ENCODE data around the gene JARID2. TPM values are rescaled to one million over a fixed set of nuclear protein-coding genes. Genes with fewer than 3 reads are reported as not detected.
A peak's percentile ranks its signal among the peaks of the same experiment; 100 is the strongest.

JARID2 gene
- total and polyA plus RNA-seq, 2 of the 13 experiments (the other 11 are each of a cell fraction or from before 2014, with no cell fraction given) = 7.5 to 10.3 TPM

- no peak for TF ChIP-seq ZNF318 (CRISPR knock-in tag; IDR thresholded peaks at IDR 0.05)
- peak; percentile 77 for TF ChIP-seq HDAC2 (CRISPR knock-in tag; IDR thresholded peaks at IDR 0.05)
- 0 out of 2 replicates have a peak, but pooled peaks have one; percentile 62 for TF ChIP-seq IRF2 (CRISPR knock-in tag; IDR thresholded peaks at IDR 0.05)
- TF ChIP-seq KAT8 (CRISPR knock-in tag; IDR thresholded peaks at IDR 0.05) = peak; percentile 59
- TF ChIP-seq MXD4 (CRISPR knock-in tag; IDR thresholded peaks at IDR 0.05) = no peak
- no peak for TF ChIP-seq ADNP (CRISPR knock-in tag; IDR thresholded peaks at IDR 0.05)
- TF ChIP-seq SOX13 (IDR thresholded peaks at IDR 0.05) = no peak
- peak in 1 of 2 experiments; percentile 85; a peak in 2 of 4 replicates for TF ChIP-seq SOX13 (CRISPR knock-in tag; conservative IDR thresholded peaks at IDR 0.05 in 1 of 2, IDR thresholded peaks at IDR 0.05 in 1 of 2)
- peak; percentile 79; the same call in 1 of the 2 replicates for TF ChIP-seq HOXA9 (CRISPR knock-in tag; IDR thresholded peaks at IDR 0.05; ENCODE audit: borderline replicate concordance)
- TF ChIP-seq ZNF124 (CRISPR knock-in tag; IDR thresholded peaks at IDR 0.05) = peak; percentile 28; the same call in 1 of the 2 replicates
- no peak for TF ChIP-seq ZBTB1 (CRISPR knock-in tag; IDR thresholded peaks at IDR 0.05; ENCODE audit: borderline replicate concordance)
- no peak; the same call in 1 of the 2 replicates for TF ChIP-seq TFDP1 (CRISPR knock-in tag; IDR thresholded peaks at IDR 0.05; ENCODE audit: borderline replicate concordance)
- TF ChIP-seq FOXA3 (CRISPR knock-in tag; IDR thresholded peaks at IDR 0.05) = peak; percentile 49; the same call in 1 of the 2 replicates
- TF ChIP-seq KLF13 (CRISPR knock-in tag; IDR thresholded peaks at IDR 0.05) = no peak
- peak; percentile 51; the same call in 1 of the 2 replicates for TF ChIP-seq TARDBP (CRISPR knock-in tag; IDR thresholded peaks at IDR 0.05)
- TF ChIP-seq FOXM1 (CRISPR knock-in tag; IDR thresholded peaks at IDR 0.05) = no peak
- TF ChIP-seq IKZF5 (CRISPR knock-in tag; IDR thresholded peaks at IDR 0.05) = peak; percentile 39; the same call in 1 of the 2 replicates
Observed at GRCh38 chr6:15491255-15491985, 245.6 kb downstream of the JARID2 start (continued).

All from HepG2 (cell line).